HG02623 (cell line): Measurements from ENCODE around the gene APMAP.

Source experiments
- ATAC-seq: cut with Tn5 transposase; IDR thresholded peaks from one replicate; pipeline ENCODE4 v1.9.1; 2021; ENCODE audit warnings: moderate library complexity; ENCODE audit not compliant: unreplicated experiment

Gene APMAP, protein sequence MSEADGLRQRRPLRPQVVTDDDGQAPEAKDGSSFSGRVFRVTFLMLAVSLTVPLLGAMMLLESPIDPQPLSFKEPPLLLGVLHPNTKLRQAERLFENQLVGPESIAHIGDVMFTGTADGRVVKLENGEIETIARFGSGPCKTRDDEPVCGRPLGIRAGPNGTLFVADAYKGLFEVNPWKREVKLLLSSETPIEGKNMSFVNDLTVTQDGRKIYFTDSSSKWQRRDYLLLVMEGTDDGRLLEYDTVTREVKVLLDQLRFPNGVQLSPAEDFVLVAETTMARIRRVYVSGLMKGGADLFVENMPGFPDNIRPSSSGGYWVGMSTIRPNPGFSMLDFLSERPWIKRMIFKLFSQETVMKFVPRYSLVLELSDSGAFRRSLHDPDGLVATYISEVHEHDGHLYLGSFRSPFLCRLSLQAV

DNA sequence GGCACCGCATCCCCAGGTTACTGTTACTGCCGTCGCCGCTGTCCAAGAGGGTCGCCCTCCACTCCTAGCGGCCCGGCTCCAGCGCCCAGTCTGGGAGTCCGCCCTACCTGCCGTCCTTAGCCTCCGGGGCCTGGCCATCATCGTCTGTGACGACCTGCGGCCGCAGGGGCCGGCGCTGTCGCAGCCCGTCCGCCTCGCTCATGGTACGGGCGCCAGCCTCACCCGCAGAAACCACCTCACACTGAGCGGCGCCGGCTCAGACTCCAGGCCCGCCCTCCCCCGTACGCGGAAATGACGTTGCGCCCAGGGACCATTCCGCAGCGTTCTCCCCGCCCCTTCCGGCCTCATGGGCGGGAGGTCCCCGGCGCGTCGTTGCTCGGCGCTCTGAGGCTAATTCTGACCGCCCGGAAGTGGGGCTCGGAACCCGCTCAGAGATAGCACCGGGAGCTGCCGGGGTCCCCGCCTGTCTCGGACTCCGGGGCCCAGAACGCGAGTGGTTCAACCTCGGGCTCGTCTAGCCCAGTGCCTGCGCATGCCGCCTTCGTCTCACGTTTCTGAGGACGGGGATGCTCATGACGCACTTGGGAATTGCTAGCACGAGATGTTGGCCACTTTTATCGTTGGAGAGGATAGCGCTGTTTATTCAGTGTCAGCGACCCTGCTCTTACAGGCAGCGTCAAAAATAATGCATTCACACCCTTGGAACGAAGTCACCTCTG is at the start of gene APMAP:
Gene APMAP, minus strand, starts transcription at position 265 of the 719 bp plus-strand sequence. Its CDS starts 63 bp downstream, at position 202.
- ATAC-seq = peak; percentile 97

DNA sequence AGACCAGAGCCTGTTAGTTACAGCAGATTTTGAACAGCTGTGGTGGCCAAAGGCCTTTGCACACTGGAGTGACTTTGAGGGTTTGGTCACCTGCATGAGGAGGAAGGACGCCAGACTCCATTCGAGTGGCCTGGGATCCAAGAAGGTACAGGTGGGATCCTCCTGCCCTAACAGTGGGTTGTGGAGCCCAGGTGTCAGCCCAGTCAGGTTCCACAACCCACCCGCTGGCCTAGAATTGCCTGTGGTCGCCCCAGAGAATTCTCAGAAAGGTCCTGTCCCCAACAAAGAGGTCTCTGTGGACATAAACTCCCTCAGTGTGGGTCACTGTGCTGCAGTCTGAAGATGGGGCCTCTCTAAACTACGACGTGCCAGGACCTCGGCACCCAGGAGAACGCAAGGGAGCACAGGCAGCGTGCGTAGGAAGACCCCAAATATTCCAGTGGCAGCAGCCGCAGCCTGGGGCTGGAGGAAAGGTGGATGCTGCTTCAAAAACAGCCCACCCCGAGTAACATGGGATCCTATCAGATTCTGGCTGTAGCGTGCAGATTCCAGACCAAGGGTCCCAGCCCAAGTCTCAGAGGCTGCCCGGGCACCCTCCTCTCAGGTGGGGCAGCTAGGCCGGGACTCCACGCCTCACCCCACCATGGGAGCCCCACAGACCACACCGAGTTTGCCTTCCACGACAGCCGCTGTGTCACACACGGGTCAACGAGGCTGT is 49.4 kb upstream of the APMAP start:
- ATAC-seq = no peak

DNA sequence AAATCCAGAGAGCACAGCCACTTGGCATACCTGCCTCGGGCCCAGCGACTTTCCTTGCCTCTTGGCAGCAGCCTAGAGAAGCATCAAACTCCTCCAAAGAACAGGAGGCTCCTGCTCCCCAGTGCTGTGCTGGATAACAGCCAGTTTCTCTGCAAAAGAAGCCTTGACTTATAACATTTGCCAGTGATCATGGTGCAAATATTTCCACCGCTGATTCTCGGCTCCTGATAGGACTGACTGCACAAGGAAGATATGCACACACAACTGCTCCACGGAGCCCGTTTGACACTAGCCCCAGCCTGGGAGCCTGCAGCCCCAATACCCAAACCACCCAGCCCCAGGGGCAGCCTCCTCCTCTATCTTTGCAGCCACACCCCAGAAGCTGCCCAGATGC is 47.9 kb upstream of the APMAP start:
- no peak for ATAC-seq

DNA sequence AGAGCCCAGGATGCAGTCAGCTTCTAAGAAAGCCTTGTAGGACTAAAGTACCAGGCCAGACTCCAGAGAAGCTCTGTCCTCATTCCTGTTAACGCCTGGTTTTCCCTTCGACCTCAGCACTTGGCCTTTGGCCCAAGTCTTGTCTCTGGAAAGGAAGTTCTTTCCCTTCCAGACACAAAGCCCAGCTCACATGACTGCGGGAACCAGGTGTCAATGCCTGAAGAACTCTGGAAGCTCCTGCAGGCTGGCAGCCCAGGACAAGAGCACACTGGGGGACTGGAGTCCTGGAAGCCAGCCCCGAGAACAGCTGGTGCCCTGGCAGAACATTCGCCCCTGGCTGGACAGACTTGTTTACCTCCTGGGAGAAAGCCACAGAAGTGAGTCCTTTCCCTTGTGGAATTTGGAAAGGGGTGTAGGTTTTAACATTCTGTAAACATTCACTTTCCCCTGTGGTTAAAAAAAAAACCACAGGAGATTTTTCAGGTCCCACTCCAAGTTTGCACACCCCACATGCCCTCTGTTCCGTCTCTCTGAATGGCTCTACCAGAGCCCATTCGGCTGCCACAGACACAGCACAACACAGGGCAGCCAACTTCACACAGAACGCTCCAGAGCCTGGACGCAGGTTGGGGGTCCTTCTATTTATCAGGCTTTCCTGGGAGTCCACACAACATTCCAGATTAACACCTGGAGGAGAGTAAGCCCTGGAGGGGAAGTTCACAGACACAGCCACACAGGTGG is 47.3 kb upstream of the APMAP start:
- ATAC-seq = no peak

DNA sequence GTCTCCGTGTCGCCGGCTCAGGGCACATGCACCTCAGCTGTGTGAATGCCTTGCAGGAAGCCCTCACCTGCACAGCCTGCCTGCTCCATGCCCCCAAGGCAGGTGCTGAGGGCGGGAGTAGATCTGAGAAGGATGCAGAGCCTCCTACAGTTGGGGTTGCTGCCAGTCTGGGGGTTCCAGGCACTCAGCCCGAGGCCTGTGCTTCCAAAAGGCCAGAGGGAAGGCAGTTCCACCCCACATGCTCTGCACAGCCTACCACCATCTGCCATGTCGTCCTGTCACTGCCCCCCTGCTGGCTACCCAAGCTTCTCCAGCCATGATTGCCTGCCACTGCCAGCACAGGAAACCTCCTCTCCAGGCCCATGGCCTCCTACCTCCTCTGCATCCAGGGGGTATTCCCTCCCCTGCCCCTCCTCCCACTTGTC is 46.1 kb upstream of the APMAP start:
- no peak for ATAC-seq

DNA sequence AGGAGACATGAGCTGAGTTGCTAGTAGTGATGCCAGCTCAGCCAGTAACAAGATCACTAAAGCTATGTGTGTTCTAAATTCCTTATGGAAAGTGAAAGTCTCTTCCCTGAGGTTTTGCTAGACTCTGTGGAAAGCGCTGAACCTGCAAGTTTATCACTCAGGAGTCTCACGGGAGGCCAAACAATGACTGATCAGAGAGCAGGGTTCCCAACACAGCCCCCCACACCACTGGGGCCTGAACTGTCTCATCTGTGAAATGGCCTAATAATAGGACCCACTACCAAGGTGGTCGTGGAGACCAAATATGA is 45.5 kb upstream of the APMAP start:
- ATAC-seq = no peak

DNA sequence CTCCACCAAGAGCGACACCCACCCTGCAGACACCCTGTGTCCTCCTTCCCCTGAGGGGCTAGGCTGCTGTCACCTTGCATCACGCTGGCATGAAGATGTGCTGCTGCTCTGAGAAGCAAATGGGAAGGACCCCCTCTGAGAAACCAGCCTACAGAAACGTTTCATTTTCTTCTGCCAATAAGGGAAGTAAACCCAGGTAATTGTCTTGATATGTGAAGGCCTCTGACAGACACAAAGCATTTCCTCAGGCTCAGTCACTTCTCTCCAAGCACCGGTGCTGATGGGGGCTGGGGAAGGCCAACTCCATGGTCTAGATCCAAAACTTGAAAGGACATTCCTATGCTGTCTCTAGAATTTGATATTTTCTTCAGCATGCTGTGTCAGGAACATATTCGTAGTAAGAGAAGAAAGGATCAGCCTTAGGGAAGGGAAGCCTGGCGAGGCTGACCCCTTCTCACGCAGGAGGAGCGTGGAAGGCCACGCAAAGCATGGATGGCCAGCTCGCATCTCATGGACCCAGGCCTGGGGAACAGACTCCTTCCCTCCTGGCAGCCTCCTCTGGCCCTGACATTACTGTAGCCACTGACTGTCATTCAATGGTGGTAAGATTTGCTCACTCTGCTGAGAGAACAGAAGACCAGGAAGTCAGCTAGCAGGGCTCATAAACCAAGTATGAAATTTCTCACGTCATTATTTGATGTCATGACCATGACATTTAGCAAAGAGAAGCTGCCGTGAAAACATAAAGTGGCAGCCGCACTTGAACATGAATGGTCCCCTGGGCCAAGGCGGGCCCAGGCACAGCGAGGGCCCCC is 44.9 kb upstream of the APMAP start:
- ATAC-seq = no peak

DNA sequence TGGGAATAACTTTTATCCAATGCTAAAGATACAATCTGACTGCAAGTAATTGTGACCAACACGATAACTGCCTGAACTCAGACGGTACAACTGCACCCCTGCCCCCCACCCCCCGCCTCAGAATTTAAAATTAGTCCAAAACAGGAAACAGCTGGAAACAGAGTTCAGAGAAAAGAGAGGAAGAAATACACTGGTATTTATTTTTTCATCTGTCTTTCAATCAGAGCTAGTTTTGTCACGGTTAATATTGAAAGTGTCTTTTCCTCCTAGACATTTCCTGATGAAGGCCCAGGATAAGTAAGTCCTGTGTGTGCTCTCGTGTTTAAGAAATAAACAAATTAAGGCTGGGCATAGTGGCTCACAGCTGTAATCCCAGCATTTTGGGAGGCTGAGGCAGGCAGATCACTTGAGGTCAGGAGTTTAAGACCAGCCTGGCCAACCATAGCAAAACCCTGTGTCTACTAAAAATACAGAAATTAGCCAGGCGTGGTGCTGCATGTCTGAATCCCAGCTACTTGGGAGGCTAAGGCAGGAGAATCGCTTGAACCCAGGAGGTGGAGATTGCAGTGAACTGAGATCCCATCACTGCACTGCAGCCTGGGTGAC is 43.9 kb upstream of the APMAP start:
- peak; percentile 9 for ATAC-seq

DNA sequence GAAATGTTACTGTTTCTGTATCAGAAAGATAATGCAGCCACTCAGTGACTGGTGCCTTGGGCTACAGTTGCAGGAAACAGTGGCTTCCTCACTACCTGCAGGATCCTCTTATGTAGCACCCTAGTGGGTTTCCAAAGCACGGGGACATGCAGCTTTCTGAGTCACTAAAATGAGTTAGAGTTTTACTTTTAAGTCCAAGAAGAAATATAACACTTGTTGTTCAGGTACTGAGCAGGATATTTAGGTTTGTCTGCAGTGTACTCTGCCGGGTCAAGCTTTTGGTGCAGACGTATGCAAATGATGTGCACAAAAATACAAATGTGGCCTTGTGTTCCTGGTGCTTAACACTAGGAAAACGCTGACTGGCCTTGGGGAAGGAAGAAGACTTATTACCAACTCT is 43.4 kb upstream of the APMAP start:
- ATAC-seq = peak; percentile 35

DNA sequence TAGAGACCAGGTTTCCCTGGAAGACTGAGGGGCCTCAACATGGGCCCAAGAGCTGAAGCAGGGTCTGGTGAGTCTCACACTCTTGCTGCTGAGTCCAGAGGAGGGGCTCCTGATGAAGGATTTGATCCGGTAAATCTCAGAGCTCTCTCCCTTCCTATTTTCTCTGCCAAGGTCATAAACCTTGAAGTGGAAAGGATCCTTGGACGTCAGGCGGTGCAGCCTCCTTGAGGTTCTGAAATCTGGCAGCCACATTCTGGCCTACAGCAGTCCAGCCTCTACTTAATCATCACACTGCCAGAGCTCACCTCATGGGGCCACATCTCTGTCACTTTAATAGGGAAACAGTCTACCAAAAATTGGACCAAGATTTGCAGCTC is 41.4 kb upstream of the APMAP start:
- no peak for ATAC-seq

DNA sequence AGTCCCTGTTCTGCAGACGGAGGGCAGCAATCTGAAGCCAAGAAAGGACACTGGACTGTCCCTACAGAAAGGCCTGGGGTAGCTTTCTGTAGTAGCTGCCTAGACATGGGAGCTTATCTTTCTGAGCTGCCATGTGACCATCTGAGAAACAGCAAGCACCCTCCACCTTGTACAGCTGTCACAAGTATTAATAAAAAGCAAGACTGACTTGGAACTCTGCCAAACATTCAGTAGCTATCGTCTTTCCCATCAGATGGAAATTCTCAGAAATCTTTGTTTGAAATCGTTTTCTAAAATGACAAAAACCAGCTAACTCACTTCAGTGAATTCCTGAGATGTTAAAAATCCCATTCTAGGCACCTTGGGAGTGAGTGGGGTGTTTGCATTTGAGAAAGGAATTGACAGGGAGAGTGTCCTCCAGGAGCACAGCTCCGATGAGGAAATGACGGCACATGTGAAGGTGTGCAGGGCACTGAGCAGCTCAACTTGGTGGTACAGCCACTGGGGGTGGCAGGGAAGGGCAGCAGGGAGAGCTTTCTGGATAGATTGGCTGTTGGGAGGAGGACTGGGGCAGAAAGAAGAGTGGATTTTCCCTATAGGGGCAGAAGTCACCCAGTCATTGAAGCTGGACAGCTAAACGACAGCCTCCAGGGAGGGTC is 40.8 kb upstream of the APMAP start:
- no peak for ATAC-seq

DNA sequence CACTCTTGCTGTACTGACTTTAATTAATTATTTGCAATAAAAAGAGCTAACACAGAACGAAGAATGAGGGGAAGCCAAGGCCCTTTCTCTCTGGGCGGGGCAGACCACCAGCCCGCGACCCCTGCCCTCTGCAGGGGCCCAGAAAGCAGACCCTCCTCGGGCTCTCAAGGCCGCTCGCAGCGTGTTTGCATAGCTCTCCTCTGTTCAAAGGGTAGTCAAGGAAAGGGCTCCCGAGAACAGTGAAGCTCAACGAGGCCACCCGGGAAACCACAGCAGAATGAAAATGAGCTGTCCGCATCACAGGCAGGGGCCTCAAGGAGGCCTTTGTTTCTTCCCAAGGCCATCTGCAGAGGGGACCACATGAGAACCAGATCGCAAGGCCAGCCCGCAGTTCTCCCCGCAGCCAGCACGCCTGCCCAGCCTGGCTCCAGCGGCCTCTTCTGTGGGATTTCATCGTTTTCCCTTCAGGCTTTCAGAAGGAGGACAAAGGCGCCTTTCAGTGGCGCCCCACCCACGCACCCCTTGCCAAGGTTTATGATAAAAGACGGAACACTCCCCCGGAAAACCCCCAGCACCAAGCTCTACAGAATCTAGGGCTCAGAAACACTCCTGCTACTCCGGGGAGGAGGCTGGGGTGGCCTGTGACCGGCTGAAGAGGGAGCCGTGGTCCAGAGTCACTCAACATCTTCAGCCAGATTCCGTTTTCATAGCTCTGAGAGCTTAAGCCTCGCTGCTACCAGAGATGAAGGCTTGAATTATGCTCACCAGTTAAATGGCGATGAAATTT is 40.1 kb upstream of the APMAP start:
- ATAC-seq = no peak

DNA sequence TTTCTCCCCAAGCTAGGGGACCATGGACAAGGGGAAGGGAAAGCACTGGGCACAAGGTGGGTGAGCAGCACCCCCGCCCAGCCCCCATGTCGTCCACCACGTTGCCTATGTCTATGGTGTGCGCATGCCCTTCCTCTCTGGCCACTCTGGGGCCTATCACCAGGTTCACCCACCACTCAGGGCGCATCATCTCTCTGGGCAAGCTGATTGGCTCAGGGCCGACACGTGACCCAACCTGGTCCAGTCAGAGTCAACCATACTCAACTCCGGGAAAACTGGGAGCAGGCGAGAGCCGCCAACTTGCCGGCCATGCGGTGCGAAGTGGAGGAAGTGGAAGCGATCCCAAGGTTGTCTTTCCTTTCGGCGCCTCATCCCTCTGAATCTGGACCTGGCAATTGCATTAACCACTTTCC is 39.5 kb upstream of the APMAP start:
- no peak for ATAC-seq

DNA sequence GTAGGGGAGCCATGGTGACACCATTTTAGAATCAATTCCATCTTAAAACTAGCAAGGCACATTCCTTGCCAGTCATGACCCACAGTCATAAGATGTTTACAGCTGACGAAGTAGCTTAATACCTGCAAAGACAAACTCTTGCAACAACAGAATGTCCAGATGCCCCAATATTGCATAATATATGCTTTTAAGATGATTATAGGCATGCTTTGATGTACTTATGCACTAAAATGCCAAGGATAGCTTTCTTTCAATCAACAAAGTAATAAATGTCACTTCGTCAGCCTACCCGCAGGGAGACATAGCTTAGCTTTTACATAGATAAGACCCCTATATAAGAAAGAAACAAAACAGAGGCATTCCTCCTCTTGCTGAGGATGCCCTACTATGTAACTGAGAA is 38.7 kb upstream of the APMAP start:
- ATAC-seq = no peak

DNA sequence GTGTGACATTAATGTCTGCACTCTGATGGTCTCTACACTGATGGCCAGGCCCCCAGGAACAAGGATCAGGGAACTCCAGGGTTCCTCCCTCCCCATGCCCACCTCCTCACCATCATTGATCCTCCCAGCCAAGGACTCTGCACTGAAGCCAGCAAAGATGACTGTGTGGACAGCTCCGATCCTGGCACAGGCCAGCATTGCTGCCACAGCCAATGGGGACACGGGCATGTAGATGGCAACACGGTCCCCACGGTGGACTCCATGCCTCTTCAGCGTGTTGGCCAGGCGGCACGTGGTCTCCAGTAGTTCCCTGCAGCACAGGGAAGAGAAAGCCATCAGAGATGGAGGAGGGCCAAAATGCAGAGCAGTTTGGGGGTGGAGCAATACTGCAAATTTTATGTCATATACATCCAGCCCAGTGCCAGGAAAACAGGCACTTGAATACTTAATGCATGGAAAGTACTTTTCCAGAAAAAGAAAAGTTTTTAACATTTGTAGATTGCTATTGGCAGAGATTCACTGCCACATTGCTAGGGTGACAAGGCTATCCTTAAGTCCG is 38.2 kb upstream of the APMAP start:
- ATAC-seq = no peak

DNA sequence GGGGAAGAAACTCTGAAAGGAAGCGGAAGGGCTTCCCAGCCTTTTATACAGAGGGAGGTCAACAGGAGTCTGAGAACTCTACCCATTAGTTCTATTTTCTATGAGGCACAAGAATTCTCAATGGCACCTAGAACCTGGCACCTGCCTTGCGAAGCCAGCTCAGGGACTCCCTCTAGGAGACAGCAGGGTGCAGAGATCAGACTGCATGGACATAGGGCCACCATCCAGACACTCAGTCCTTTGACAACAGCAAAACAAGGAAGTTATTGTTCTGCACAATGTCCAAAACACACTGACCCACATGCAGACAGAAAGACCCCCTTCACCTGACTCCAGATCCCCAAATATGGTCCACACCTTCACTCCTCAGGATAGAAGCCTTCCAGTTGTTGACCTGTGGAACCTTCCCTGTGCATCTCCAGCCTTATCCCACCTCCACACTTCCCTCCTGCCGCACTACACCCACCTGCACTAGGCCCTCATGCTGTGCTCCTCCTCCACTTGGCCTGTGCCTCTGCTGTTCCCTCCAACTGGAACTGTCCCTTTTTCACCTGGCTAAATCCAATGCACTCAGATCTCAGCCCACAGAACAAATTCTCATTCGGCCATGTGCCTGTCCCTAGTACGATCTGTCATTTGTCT is 37.6 kb upstream of the APMAP start:
- ATAC-seq = no peak

DNA sequence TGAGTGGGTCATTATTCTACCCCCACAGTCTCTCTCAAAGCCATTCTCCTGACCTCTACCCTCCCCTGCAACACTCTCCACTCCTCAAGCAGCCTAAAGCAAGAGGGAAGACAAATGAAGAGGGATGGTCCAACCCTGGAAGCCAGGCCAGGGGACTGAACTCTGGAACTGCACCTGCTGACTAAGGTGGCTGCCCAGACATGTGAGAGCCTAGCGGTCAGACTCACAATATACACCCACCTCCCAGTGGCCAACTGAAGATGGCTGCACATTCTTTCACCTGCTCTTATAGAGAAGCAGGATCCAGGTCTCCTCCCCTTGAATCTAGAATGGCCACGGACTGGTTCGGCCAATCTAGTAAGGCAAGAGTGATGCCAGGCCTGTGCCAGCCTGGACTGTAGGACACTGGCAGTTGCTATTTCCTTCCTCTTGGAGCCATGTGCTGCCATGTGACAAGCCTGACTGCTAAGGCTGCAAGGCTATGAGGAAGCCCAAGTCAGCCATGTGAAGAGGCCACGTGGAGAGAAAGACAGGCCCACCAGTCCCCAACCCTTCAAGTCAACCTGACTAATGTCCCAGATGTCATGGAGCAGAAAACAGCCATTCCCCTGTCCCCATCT is 33.5 kb upstream of the APMAP start:
- no peak for ATAC-seq
